HEK293T (cell line): ENCODE measurements around the gene PRKG1.

Source experiments
- BHLHE40 ChIP-seq: fragments of 450-650 bp; IDR thresholded peaks from 2 replicates; pipeline ENCODE4 v1.6.1; 2016; ENCODE audit warnings: mild to moderate bottlenecking, moderate library complexity, borderline replicate concordance
- CTBP1 ChIP-seq: fragments of 450-650 bp; IDR thresholded peaks from 2 replicates; pipeline ENCODE4 v1.6.1; 2016; ENCODE audit warnings: borderline replicate concordance
- ELF4 ChIP-seq: fragments of 450-650 bp; IDR thresholded peaks from 2 replicates; pipeline ENCODE4 v1.6.1; 2017; ENCODE audit warnings: antibody characterized with exemption
- FOXM1 ChIP-seq: fragments of 450-650 bp; IDR thresholded peaks from 2 replicates; pipeline ENCODE4 v1.6.1; 2017; ENCODE audit warnings: mild to moderate bottlenecking, borderline replicate concordance
- SUZ12 ChIP-seq: fragments of 450-650 bp; IDR thresholded peaks from 2 replicates; pipeline ENCODE4 v1.6.1; 2016; ENCODE audit warnings: mild to moderate bottlenecking
- TARDBP ChIP-seq: fragments of 450-650 bp; IDR thresholded peaks from 2 replicates; pipeline ENCODE4 v1.6.1; 2016
- TF ChIP-seq, protein P1 (sequence below): fragments of 450-650 bp; IDR thresholded peaks from 2 replicates; pipeline ENCODE4 v1.6.1; 2016

DNA sequence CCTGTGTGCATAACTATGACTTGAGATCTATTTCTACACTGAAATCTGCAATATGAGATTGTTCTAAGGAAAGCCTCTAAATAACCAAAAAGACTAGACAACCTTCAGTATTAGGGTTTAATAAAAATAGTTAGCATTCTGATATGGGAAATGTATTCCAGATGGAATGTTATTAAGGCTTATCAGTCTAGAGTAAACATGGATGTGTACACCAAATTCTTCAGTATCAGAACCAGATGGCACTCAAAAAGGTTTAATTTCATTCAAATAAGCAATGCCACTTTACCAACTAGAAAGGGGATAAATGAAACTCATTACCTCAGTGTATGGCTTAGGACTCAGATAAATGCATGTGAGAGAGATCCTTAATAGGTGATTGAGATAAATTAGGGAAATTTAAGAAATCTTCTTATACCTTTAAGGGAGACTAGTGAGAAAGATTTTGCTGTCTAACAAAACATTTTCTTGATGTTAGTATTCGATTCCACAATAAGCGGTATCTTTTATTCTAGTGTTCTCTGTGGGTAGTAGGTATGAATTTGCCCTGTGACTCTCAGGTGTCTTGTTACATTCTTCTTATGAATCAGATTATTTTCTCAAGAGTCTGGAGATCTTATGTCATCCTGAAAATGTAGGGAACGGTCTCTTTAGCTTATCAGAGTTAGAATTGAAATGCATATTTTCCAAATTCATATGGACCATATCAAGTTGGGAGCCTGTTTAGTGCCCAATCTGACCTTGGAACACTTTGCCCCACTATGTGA, 159.2 kb downstream of the PRKG1 start:
- no peak for TF ChIP-seq CTBP1
- no peak for TF ChIP-seq TARDBP
- TF ChIP-seq ELF4: no peak
- TF ChIP-seq, protein P1, sequence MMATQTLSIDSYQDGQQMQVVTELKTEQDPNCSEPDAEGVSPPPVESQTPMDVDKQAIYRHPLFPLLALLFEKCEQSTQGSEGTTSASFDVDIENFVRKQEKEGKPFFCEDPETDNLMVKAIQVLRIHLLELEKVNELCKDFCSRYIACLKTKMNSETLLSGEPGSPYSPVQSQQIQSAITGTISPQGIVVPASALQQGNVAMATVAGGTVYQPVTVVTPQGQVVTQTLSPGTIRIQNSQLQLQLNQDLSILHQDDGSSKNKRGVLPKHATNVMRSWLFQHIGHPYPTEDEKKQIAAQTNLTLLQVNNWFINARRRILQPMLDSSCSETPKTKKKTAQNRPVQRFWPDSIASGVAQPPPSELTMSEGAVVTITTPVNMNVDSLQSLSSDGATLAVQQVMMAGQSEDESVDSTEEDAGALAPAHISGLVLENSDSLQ: no peak
- TF ChIP-seq SUZ12: no peak
- no peak for TF ChIP-seq BHLHE40
- no peak for TF ChIP-seq FOXM1
